HEK293T (cell line): ENCODE measurements around the gene EFR3B.

Experiments
- ARNT ChIP-seq: fragments of 450-650 bp; IDR thresholded peaks from 2 replicates; pipeline ENCODE4 v1.6.1; 2017; ENCODE audit warnings: mild to moderate bottlenecking
- FOXA1 ChIP-seq: fragments of 450-650 bp; IDR thresholded peaks from 2 replicates; pipeline ENCODE4 v1.6.1; 2016; ENCODE audit warnings: mild to moderate bottlenecking
- FOXK2 ChIP-seq: fragments of 450-650 bp; IDR thresholded peaks from 2 replicates; pipeline ENCODE4 v1.6.1; 2016; ENCODE audit warnings: mild to moderate bottlenecking

- TF ChIP-seq FOXK2 (no peak), ARNT (no peak), FOXA1 (no peak)
Observed at GRCh38 chr2:25204190-25204838, 162.4 kb downstream of the EFR3B start.
